ENCODE results near the gene EPB41L5. TPM values are rescaled to one million over a fixed set of nuclear protein-coding genes. Genes with fewer than 3 reads are reported as not detected.

The EPB41L5 gene
- total and polyA plus RNA-seq, 10 of the 15 experiments (the other 5 are each of a cell fraction or from before 2014, with no cell fraction given): 2.1 to 20.4 (median 8.2) TPM

- TF ChIP-seq KDM1A (IDR thresholded peaks at IDR 0.05; ENCODE audit: borderline replicate concordance) (no peak), NR2C1 (IDR thresholded peaks at IDR 0.05) (no peak), MYC (IDR thresholded peaks at IDR 0.05; ENCODE audit: insufficient read depth, insufficient read length, insufficient replicate concordance, low read length, severe bottlenecking) (no peak), SREBF1 (IDR thresholded peaks at IDR 0.05; ENCODE audit: low read length) (no peak), TCF3 (IDR thresholded peaks at IDR 0.05; ENCODE audit: borderline replicate concordance, insufficient read depth, low read depth, low read length) (no peak), BCL3 (IDR thresholded peaks at IDR 0.05; ENCODE audit: borderline replicate concordance, insufficient read depth, low read depth, low read length, poor library complexity, severe bottlenecking) (no peak), MTA3 (IDR thresholded peaks at IDR 0.05; ENCODE audit: borderline replicate concordance, low read length) (no peak), ETV6 (conservative IDR thresholded peaks at IDR 0.05 in 1 of 2, IDR thresholded peaks at IDR 0.05 in 1 of 2; ENCODE audit: borderline replicate concordance in 1 of 2, low read depth in 1 of 2) (no peak), SPI1 (IDR thresholded peaks at IDR 0.05; ENCODE audit: borderline replicate concordance, insufficient read depth, low read depth, low read length) (no peak), TCF7 (IDR thresholded peaks at IDR 0.05; ENCODE audit: borderline replicate concordance) (no peak), ZNF207 (IDR thresholded peaks at IDR 0.05; ENCODE audit: borderline replicate concordance) (no peak), SRF (IDR thresholded peaks at IDR 0.05; ENCODE audit: low read depth in 2 of 2, low read length in 2 of 2) (no peak)
- Histone ChIP-seq H3K36me3 (ENCODE audit: control insufficient read depth in 2 of 2, insufficient read depth in 2 of 2, low read length in 1 of 2) (no peaks in the 10 kb centered on the region), H3K4me3 (no peak overlapping the region), H3K27me3 (replicated peaks in 1 of 2; ENCODE audit: control insufficient read depth in 2 of 2, insufficient read depth in 2 of 2, low read length in 1 of 2) (no peaks in the 10 kb centered on the region), H4K20me1 (ENCODE audit: control insufficient read depth, insufficient read depth) (no peaks in the 10 kb centered on the region), H3K4me2 (ENCODE audit: control insufficient read depth, insufficient read depth) (no peak overlapping the region), H3K79me2 (ENCODE audit: control insufficient read depth, insufficient read depth, low read length) (no peaks in the 10 kb centered on the region), H2AFZ (ENCODE audit: control insufficient read depth, low read depth, low read length) (no peak overlapping the region), H3K27ac (ENCODE audit: control insufficient read depth, insufficient read depth) (no peak overlapping the region), H3K9ac (ENCODE audit: control insufficient read depth, insufficient read depth, low read length) (no peak overlapping the region), H3K9me3 (replicated peaks; ENCODE audit: control insufficient read depth, insufficient read depth, low read length) (peaks cover 5% of the 10 kb centered on the region), H3K4me1 (ENCODE audit: control insufficient read depth, insufficient read depth, low read length) (no peaks in the 10 kb centered on the region)
- FAIRE-seq: no peak
- ChIA-PET RAD21 (ENCODE audit: unreplicated experiment) (interaction anchor here (1.5 kb wide), 1 partner anchor 41 kb away, joined by 3 read pairs; no protein-coding TSS in a partner anchor), CTCF (interaction anchor here (0.8 kb wide), 1 partner anchor 10 kb away, joined by 6 read pairs; no protein-coding TSS in a partner anchor), POLR2A (no interaction called here), SMC1A (ENCODE audit: uncharacterized antibody, unreplicated experiment) (no interaction called here)
- no peak for DNase-seq (ENCODE audit: low read depth, low spot score)
- no TSS peak for BruUV-seq (replicated peaks)
- WGBS (ENCODE audit: insufficient coverage, insufficient replicate concordance, low lambda C conversion rate, missing lambda C conversion rate): 97% methylated on average over 2 of the region's 2 CpGs
- no peak for ATAC-seq
- in situ Hi-C loops (cut with MboI) (no loop called here), intact Hi-C loops (cut with micrococcal nuclease; ENCODE audit: unreplicated experiment) (no loop called here)
These were observed 136.5 kb downstream of the EPB41L5 start for GRCh38 chr2:120149406-120149805.

Data from GM12878 (cell line).